ENCODE measurements around the gene DISC1. TPM values are rescaled to one million over a fixed set of nuclear protein-coding genes. Genes with fewer than 3 reads are reported as not detected.

The DISC1 gene
- total RNA-seq, 5 donors from 2014 or later (not counting 1 experiment from before 2014, with no cell fraction given) = 12.9 to 37.0 (median 14.6) TPM

DNA sequence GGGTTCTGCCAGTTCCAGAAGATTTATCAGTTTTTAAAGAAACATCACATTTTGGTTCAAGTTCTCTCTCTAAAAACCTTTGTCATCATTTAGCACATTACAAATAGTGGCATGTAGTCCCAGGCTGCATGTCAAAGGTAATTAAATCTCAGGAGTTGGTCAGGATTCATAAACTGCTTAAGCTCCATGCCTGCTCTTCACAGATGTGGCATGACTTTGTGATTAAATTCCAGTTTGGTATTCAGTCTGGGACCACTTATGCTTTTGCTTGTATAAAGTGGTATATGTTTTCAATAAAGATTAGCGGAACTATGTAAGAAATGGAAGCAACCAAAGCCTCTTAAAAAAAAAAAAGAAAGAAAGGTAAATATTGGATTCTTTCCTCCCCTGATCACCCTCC, 408.0 kb downstream of the DISC1 start:
- no peak overlapping the region for H3K27ac Mint-ChIP-seq
- no peaks in the 10 kb centered on the region for H3K9me3 Mint-ChIP-seq
- no peak overlapping the region for H3K4me3 Mint-ChIP-seq
- H3K9me3 ChIP-seq = no peaks in the 10 kb centered on the region
- WGBS (ENCODE audit: insufficient coverage) = no CpG with 5 or more reads among the region's 1 CpG
- H3K27ac ChIP-seq (ENCODE audit: low read length) = no peak overlapping the region
- ChIA-PET CTCF (no interaction called here), POLR2A (no interaction called here)
- DNase-seq (no peak), ATAC-seq (replicated peaks in 1 of 4) (no peak)
- no peak overlapping the region for H3K4me3 ChIP-seq (ENCODE audit: control insufficient read depth in 1 of 2, extremely low read depth in 1 of 2, low read length in 1 of 2)
- peaks cover 41% of the 10 kb centered on the region for H3K36me3 Mint-ChIP-seq
- H3K36me3 ChIP-seq (ENCODE audit: control insufficient read depth in 2 of 2, extremely low read depth in 1 of 2, insufficient read depth in 1 of 2, low read length in 1 of 2) = peaks cover 3% of the 10 kb centered on the region in 2 donors
- H3K4me1 ChIP-seq (ENCODE audit: control insufficient read depth in 1 of 2, extremely low read depth in 1 of 2, insufficient read depth in 2 of 2, low read length in 2 of 2) = no peaks in the 10 kb centered on the region
- no peaks in the 10 kb centered on the region for H3K4me1 Mint-ChIP-seq
- no peaks in the 10 kb centered on the region for H3K27me3 ChIP-seq (replicated peaks in 1 of 2; ENCODE audit: control insufficient read depth in 2 of 2, extremely low read depth in 1 of 2, insufficient read depth in 2 of 2, low read length in 1 of 2)
- H3K27me3 Mint-ChIP-seq = no peaks in the 10 kb centered on the region

DNA sequence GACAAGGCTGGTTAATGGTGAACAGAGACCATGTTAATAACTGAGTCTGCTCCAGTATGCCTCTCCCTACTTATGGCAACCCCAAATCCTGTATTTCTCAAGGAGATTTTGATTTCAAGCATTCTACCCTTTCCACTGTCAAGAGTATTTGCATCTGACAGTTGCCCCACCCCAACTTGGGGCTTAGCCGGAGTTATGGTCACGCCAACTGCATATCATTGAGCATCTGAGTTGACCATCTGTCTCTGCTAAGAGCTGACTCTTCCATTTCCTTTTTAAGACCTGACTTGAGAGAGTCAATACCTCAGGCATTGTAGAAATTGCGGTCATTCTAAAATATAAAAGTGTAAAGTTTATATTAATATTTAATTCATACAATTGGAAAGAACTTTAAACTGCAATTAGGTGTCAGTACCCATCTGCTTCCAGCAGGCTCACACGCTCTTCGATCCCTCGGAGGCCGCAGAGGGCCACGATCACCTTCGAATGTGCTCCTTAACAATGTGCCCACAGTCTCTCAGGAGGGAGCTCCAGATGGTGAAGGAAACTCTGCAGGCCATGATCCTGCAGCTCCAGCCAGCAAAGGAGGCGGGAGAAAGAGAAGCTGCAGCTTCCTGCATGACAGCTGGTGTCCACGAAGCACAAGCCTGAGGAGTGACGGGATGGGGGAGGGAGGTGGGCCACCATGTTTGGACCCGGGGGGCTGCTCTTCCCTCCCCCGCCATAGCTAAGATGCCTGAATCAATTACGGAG, 409.8 kb downstream of the DISC1 start:
- H3K4me1 ChIP-seq (ENCODE audit: control insufficient read depth in 1 of 2, extremely low read depth in 1 of 2, insufficient read depth in 2 of 2, low read length in 2 of 2) = no peaks in the 10 kb centered on the region
- Mint-ChIP-seq H3K36me3 (peaks cover 35% of the 10 kb centered on the region), H3K27ac (no peak overlapping the region), H3K27me3 (no peaks in the 10 kb centered on the region), H3K9me3 (no peaks in the 10 kb centered on the region), H3K4me3 (no peak overlapping the region), H3K4me1 (no peaks in the 10 kb centered on the region)
- H3K27me3 ChIP-seq (replicated peaks in 1 of 2; ENCODE audit: control insufficient read depth in 2 of 2, extremely low read depth in 1 of 2, insufficient read depth in 2 of 2, low read length in 1 of 2) = no peaks in the 10 kb centered on the region
- ATAC-seq (replicated peaks in 1 of 4) = no peak
- no peak for DNase-seq
- no peak overlapping the region for H3K27ac ChIP-seq (ENCODE audit: low read length)
- H3K4me3 ChIP-seq (ENCODE audit: control insufficient read depth in 1 of 2, extremely low read depth in 1 of 2, low read length in 1 of 2) = no peak overlapping the region
- ChIA-PET POLR2A (interaction anchor here in 1 of 2 donors (0.6 kb wide), 1 partner anchor 1091 kb away, joined by 5 read pairs; no protein-coding TSS in a partner anchor), CTCF (no interaction called here)
- H3K36me3 ChIP-seq (ENCODE audit: control insufficient read depth in 2 of 2, extremely low read depth in 1 of 2, insufficient read depth in 1 of 2, low read length in 1 of 2) = peaks cover 3% of the 10 kb centered on the region in 2 donors
- 96% methylated on average over 10 of the region's 15 CpGs for WGBS (ENCODE audit: insufficient coverage)
- no peaks in the 10 kb centered on the region for H3K9me3 ChIP-seq

DNA sequence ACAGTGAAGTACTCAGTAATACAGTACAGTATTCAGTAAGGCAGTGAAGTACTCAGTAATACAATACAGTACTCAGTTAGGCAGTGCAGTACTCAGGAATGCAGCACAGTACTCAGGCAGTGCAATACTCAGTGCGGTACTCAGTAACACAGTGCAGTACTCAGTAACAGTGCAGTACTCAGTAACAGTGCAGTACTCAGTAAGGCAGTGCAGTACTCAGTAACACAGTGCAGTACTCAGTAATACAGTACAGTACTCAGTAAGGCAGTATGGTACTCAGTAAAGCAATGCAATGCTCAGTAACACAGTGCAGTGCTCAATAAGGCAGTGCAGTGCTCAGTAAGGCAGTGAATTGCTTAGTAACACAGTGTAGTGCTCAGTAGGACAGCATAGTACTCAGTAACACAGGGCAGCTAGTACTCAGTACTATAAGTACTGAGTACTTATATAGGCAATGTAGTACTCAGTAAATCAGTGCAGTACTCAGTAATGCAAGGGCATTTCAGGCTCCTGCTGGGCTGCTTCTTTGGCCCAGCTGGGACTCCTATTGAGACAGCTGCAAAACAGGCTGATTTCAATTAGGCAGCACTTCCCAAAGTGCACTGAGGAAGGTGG, 411.3 kb downstream of the DISC1 start:
- Mint-ChIP-seq H3K4me1 (no peaks in the 10 kb centered on the region), H3K4me3 (no peak overlapping the region), H3K36me3 (peaks cover 31% of the 10 kb centered on the region), H3K27ac (no peak overlapping the region), H3K9me3 (no peaks in the 10 kb centered on the region), H3K27me3 (no peaks in the 10 kb centered on the region)
- 100% methylated on average over 1 of the region's 1 CpG for WGBS (ENCODE audit: insufficient coverage)
- H3K9me3 ChIP-seq = no peaks in the 10 kb centered on the region
- DNase-seq (no peak), ATAC-seq (replicated peaks in 1 of 4) (no peak)
- no peak overlapping the region for H3K27ac ChIP-seq (ENCODE audit: low read length)
- CTCF ChIA-PET = no interaction called here
- POLR2A ChIA-PET = no interaction called here
- H3K4me3 ChIP-seq (ENCODE audit: control insufficient read depth in 1 of 2, extremely low read depth in 1 of 2, low read length in 1 of 2) = no peak overlapping the region
- H3K4me1 ChIP-seq (ENCODE audit: control insufficient read depth in 1 of 2, extremely low read depth in 1 of 2, insufficient read depth in 2 of 2, low read length in 2 of 2) = no peaks in the 10 kb centered on the region
- H3K36me3 ChIP-seq (ENCODE audit: control insufficient read depth in 2 of 2, extremely low read depth in 1 of 2, insufficient read depth in 1 of 2, low read length in 1 of 2) = peaks cover 0 to 3% of the 10 kb centered on the region in 2 donors
- H3K27me3 ChIP-seq (replicated peaks in 1 of 2; ENCODE audit: control insufficient read depth in 2 of 2, extremely low read depth in 1 of 2, insufficient read depth in 2 of 2, low read length in 1 of 2) = no peaks in the 10 kb centered on the region

DNA sequence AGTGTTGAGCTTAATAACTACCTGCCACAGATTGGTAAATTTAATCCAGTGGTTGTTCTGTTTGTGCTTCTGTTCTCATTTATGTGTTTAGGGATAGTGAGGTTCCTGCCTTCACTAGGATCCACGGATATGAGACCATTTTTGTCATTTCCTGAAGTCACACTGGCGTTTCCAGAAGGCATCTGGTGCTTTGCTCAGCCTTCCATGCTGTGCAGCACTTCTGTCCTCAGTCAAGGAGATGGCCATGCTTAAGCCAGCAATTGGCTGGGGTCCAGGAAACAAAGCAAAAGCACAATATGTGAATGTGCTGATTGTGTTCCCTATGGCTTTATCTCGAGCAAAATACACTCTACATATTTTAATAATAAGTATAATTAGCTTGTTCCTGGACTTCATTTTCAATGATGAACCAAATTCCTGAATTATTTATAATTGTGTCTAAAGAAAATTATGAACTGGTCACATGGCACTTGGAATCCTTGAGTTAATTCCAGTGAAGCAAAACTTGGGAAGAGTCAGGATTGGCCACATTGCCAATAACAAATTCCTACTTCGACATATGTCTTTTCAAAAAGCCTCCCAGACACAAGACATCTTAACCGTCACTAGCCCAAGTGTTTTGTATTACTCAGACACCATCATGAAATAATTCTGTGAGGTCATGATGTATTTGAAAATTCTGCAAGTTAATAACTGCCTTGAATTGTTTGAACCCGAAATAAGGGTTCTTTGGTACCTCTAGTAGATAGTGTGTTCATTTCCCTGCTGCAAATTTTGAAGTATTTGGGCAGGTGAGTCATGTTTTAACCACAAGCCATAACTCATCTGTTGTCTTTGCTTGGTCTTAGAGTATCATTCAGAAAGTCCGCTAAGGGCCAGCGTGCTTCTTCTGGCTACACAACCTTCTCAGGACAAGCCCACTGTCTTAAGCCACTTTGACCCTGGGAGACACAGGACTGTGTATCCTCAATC, 412.4 kb downstream of the DISC1 start:
- Mint-ChIP-seq H3K27ac (no peak overlapping the region), H3K4me3 (no peak overlapping the region), H3K4me1 (no peaks in the 10 kb centered on the region), H3K9me3 (no peaks in the 10 kb centered on the region), H3K27me3 (no peaks in the 10 kb centered on the region), H3K36me3 (peaks cover 25% of the 10 kb centered on the region)
- ATAC-seq (replicated peaks in 1 of 4) = no peak
- CTCF ChIA-PET = no interaction called here
- H3K4me1 ChIP-seq (ENCODE audit: control insufficient read depth in 1 of 2, extremely low read depth in 1 of 2, insufficient read depth in 2 of 2, low read length in 2 of 2) = no peaks in the 10 kb centered on the region
- no peaks in the 10 kb centered on the region for H3K9me3 ChIP-seq
- no peak overlapping the region for H3K27ac ChIP-seq (ENCODE audit: low read length)
- no peaks in the 10 kb centered on the region for H3K27me3 ChIP-seq (replicated peaks in 1 of 2; ENCODE audit: control insufficient read depth in 2 of 2, extremely low read depth in 1 of 2, insufficient read depth in 2 of 2, low read length in 1 of 2)
- POLR2A ChIA-PET = no interaction called here
- H3K4me3 ChIP-seq (ENCODE audit: control insufficient read depth in 1 of 2, extremely low read depth in 1 of 2, low read length in 1 of 2) = no peak overlapping the region
- no peak for DNase-seq
- WGBS (ENCODE audit: insufficient coverage) = 56% methylated on average over 2 of the region's 8 CpGs
- H3K36me3 ChIP-seq (ENCODE audit: control insufficient read depth in 2 of 2, extremely low read depth in 1 of 2, insufficient read depth in 1 of 2, low read length in 1 of 2) = peaks cover 0 to 3% of the 10 kb centered on the region in 2 donors

DNA sequence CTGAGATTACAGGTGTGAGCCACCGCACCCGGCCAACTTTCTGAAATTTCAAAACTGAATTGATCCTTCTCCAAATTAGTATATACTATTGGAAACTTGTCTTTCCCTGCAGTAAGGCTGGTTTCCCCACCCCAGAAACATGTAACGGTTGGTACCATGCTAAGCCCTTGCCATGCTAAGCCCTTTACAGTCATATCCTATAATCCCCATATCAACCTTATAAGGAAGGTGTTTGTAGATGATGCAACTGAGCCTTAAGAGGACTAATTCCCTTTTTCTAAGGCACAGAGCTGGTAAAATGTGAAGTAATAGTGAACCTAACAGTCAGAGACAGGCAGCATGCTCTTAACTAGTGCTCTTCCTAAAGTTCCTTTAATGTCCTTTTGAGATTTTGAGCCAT, 413.7 kb downstream of the DISC1 start:
- Mint-ChIP-seq H3K27me3 (no peaks in the 10 kb centered on the region), H3K4me3 (no peak overlapping the region), H3K36me3 (peaks cover 15% of the 10 kb centered on the region), H3K27ac (no peak overlapping the region), H3K4me1 (no peaks in the 10 kb centered on the region), H3K9me3 (no peaks in the 10 kb centered on the region)
- Histone ChIP-seq H3K27me3 (replicated peaks in 1 of 2; ENCODE audit: control insufficient read depth in 2 of 2, extremely low read depth in 1 of 2, insufficient read depth in 2 of 2, low read length in 1 of 2) (no peaks in the 10 kb centered on the region), H3K27ac (ENCODE audit: low read length) (no peak overlapping the region), H3K9me3 (no peaks in the 10 kb centered on the region), H3K4me1 (ENCODE audit: control insufficient read depth in 1 of 2, extremely low read depth in 1 of 2, insufficient read depth in 2 of 2, low read length in 2 of 2) (no peaks in the 10 kb centered on the region), H3K36me3 (ENCODE audit: control insufficient read depth in 2 of 2, extremely low read depth in 1 of 2, insufficient read depth in 1 of 2, low read length in 1 of 2) (peaks cover 0 to under 1% of the 10 kb centered on the region in 2 donors), H3K4me3 (ENCODE audit: control insufficient read depth in 1 of 2, extremely low read depth in 1 of 2, low read length in 1 of 2) (no peak overlapping the region)
- CTCF ChIA-PET = no interaction called here
- WGBS (ENCODE audit: insufficient coverage) = no CpG with 5 or more reads among the region's 3 CpGs
- POLR2A ChIA-PET = no interaction called here
- ATAC-seq (replicated peaks in 1 of 4) (no peak), DNase-seq (no peak)

DNA sequence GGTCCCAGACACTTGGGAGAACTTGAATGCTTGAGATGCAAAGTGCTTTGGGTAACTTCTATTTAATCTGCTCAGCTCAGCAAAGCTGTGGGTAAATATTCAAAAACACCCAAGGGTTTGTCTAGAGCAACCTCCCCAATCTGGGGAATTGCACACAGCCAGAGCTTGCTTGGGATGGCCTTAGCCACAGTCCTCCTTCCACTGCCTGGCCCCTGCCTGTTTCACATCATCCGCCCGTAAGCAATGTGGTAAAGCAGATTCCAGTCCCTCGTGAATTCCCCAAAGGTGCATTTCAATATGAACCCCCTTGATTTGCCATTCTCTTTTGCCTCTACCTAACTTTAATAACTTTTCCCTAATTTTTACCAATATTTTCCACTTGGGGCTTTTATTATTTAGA, 418.1 kb downstream of the DISC1 start:
- Mint-ChIP-seq H3K4me3 (no peak overlapping the region), H3K27me3 (no peaks in the 10 kb centered on the region), H3K36me3 (peaks cover 9% of the 10 kb centered on the region), H3K4me1 (no peaks in the 10 kb centered on the region), H3K9me3 (no peaks in the 10 kb centered on the region), H3K27ac (no peak overlapping the region)
- ChIA-PET CTCF (interaction anchor here in 1 of 2 donors (0.6 kb wide), 1 partner anchor 205 kb away, joined by 3 read pairs; no protein-coding TSS in a partner anchor), POLR2A (no interaction called here)
- Histone ChIP-seq H3K36me3 (ENCODE audit: control insufficient read depth in 2 of 2, extremely low read depth in 1 of 2, insufficient read depth in 1 of 2, low read length in 1 of 2) (no peaks in the 10 kb centered on the region), H3K27ac (ENCODE audit: low read length) (no peak overlapping the region), H3K9me3 (no peaks in the 10 kb centered on the region), H3K4me3 (ENCODE audit: control insufficient read depth in 1 of 2, extremely low read depth in 1 of 2, low read length in 1 of 2) (no peak overlapping the region), H3K4me1 (ENCODE audit: control insufficient read depth in 1 of 2, extremely low read depth in 1 of 2, insufficient read depth in 2 of 2, low read length in 2 of 2) (no peaks in the 10 kb centered on the region), H3K27me3 (replicated peaks in 1 of 2; ENCODE audit: control insufficient read depth in 2 of 2, extremely low read depth in 1 of 2, insufficient read depth in 2 of 2, low read length in 1 of 2) (no peaks in the 10 kb centered on the region)
- DNase-seq (no peak), ATAC-seq (replicated peaks in 1 of 4) (no peak)
- 86% methylated on average over 3 of the region's 3 CpGs for WGBS (ENCODE audit: insufficient coverage)

Data from T-cell (primary cell).